Lower leg skin (tissue), 4 donors: ENCODE measurements around the gene CLN5. TPM values are rescaled to one million over a fixed set of nuclear protein-coding genes. Genes with fewer than 3 reads are reported as not detected.

Experiments
- DNase-seq, 2 donors: peaks; one replicate each; pipeline ENCODE4 v3.0.0-alpha.2; 2019; ENCODE audit warnings: low spot score in 2 of 2
- H3K4me3 ChIP-seq: fragments of 200-600 bp; sonication (generic); 2 replicates; pipeline ENCODE4 v1.5.1; 2017; ENCODE audit warnings: mild to moderate bottlenecking, low read depth; ENCODE audit not compliant: poor library complexity, severe bottlenecking
- POLR2A ChIP-seq, 2 donors: fragments of 450-650 bp; IDR thresholded peaks; one replicate each; pipeline ENCODE4 v1.6.1; 2016 to 2017; ENCODE audit warnings: antibody characterized with exemption in 2 of 2, mild to moderate bottlenecking in 1 of 2, moderate library complexity in 1 of 2
- WGBS, 2 donors: methylation state at CpG; one replicate each; pipeline ENCODE4 v1.1.5; 2018; 5-methylcytosine and 5-hydroxymethylcytosine counted together
- intact Hi-C: fragments of 100-400 bp; cut with DNase I; formaldehyde crosslinking; loops from one replicate; pipeline ENCODE4 v1.15.0; 2023; ENCODE audit warnings: low total_unique reads
- total RNA-seq, 4 donors: library from RNA; depleted of rRNA; stranded (reverse); fragments of >200 nt; gene quantifications; one replicate each; pipeline ENCODE4 v1.1.0, GENCODE V29; 2016
- TF ChIP-seq, protein P1 (sequence below), 3 donors: fragments of 450-650 bp; IDR thresholded peaks; one replicate each; pipeline ENCODE4 v1.5.1; 2016; ENCODE audit warnings: antibody characterized with exemption in 3 of 3, mild to moderate bottlenecking in 3 of 3, moderate library complexity in 2 of 3

CLN5 gene
- total RNA-seq, 4 donors from 2014 or later, result 14.0 to 22.1 (median 19.3) TPM

DNA sequence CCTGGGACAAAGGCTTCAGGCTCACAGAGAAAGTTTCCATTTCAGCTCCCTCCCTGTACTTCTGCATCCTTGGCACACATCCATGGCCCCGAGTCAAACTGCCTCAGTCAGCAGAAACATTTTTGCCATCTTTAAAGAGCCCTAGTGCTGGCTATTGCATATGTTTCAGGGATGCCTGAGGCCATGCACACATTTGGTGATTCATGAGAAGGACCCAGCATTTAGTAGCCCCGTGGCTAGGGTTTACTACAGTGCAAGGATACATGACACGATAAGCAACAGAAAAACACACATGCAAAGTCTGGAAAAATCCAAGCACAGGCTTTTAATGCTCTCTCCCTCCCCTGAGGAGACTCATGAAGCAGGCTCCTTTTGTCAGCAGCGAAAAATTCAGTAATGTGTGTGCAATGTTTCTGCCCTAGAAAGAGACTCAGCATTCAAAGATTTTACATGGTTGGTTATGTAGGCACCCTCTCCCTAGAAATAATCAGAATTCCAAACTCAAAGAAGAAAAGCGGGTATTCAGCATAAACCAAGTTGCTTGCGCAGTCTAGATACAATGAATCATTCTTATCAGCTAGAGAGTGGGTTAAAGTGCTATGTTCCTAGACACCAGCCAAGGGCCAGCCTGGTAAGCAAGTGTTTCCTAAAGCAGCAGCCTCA is 26.0 kb upstream of the CLN5 start:
- intact Hi-C loops, result no loop called here
- peak in 1 of 2 donors; percentile 31 for DNase-seq
- 34 to 44% methylated on average over 6 of the region's 6 CpGs for WGBS, 2 donors
- no peak for TF ChIP-seq POLR2A (IDR thresholded peaks at IDR 0.05)
- TF ChIP-seq, protein P1, sequence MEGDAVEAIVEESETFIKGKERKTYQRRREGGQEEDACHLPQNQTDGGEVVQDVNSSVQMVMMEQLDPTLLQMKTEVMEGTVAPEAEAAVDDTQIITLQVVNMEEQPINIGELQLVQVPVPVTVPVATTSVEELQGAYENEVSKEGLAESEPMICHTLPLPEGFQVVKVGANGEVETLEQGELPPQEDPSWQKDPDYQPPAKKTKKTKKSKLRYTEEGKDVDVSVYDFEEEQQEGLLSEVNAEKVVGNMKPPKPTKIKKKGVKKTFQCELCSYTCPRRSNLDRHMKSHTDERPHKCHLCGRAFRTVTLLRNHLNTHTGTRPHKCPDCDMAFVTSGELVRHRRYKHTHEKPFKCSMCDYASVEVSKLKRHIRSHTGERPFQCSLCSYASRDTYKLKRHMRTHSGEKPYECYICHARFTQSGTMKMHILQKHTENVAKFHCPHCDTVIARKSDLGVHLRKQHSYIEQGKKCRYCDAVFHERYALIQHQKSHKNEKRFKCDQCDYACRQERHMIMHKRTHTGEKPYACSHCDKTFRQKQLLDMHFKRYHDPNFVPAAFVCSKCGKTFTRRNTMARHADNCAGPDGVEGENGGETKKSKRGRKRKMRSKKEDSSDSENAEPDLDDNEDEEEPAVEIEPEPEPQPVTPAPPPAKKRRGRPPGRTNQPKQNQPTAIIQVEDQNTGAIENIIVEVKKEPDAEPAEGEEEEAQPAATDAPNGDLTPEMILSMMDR (IDR thresholded peaks at IDR 0.05), result no peak
- H3K4me3 ChIP-seq, result no peak overlapping the region

GRCh38 chr13:76967031-76967430 is 24.9 kb upstream of the CLN5 start:
- 85% methylated on average over 6 of the region's 6 CpGs for WGBS, 2 donors
- intact Hi-C loops, result no loop called here
- no peak for DNase-seq
- TF ChIP-seq, protein P1 (IDR thresholded peaks at IDR 0.05), result no peak
- H3K4me3 ChIP-seq, result no peak overlapping the region

DNA sequence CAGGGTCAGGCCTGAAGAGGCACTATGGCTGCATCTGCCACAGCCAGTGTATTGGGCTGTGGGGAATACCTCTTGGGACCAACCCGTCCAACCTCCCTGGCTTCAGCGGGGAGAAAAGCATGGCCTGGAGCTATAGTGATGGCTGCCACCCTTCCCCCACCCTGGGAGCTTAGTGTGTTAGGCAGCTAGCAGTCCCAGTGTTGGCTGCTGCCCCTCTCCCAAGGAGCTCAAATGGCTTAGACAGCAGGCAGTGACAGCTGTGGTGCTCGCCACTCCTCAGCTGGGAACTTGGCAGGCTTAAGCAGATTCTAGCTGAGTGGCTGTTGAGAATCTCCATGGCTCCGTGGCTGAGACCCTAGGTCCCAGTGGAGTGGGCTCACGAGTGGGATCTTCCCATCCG is 23.8 kb upstream of the CLN5 start:
- intact Hi-C loops, result no loop called here
- no peak overlapping the region for H3K4me3 ChIP-seq
- DNase-seq, result no peak
- TF ChIP-seq, protein P1 (IDR thresholded peaks at IDR 0.05), result no peak
- TF ChIP-seq POLR2A (IDR thresholded peaks at IDR 0.05), result no peak
- WGBS, 2 donors, result 73 to 88% methylated on average over 6 of the region's 6 CpGs

DNA sequence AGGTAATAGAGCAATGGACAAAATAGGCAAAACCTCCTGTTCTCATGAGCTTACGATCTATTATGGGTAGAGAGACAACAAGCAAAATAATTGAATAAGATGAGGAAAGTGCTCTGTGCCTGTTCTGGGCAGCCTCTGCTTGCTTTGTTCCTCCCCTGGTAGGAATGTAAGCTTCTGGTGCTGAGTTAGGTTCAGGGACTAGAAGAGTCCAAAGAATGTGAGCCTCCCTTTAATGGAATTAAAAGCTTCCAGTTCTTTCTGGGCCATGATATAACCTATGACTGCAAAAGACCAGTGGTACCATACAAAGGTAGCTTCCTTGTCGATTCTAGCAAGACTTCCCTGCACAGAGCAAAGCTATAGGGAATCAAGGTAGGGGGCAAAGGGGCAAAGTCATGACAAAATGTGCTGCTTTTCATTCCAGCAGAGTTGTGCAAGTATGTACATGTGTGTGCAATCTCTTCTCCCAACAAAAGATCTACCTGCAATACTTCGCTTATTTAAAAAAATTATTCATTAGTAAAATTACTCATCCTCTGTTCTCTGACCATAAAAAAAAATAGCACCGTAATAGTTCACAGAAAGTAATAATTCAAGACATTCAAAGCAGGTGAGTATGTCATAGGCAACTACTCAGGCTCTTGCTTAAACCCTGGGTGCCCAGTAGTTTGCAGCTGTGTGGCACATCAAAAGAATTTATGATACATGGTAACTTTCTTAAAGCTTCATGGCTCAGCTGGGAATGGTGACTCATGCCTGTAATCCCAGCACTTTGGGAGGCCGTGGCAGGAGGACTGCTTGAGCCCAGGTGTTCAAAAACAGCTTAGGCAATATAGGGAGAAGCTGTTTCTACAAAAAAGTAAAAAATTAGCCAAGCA is 22.2 kb upstream of the CLN5 start:
- TF ChIP-seq POLR2A (IDR thresholded peaks at IDR 0.05), result no peak
- TF ChIP-seq, protein P1 (IDR thresholded peaks at IDR 0.05), result no peak
- intact Hi-C loops, result loop anchor here (10.0 kb wide), 1 partner anchor 1105 kb away; no protein-coding TSS in a partner anchor
- DNase-seq, result no peak
- WGBS, 2 donors, result 57 to 60% methylated on average over 5 of the region's 5 CpGs
- H3K4me3 ChIP-seq, result no peak overlapping the region

- WGBS, 2 donors, result 78 to 80% methylated on average over 3 of the region's 3 CpGs
- intact Hi-C loops, result loop anchor here (10.0 kb wide), 1 partner anchor 1106 kb away; no protein-coding TSS in a partner anchor
- no peak overlapping the region for H3K4me3 ChIP-seq
- TF ChIP-seq, protein P1 (IDR thresholded peaks at IDR 0.05), result no peak
- TF ChIP-seq POLR2A (IDR thresholded peaks at IDR 0.05), result no peak
- no peak for DNase-seq
These were observed 20.7 kb upstream of the CLN5 start for GRCh38 chr13:76971215-76971614.
